ENCODE measurements around the gene LINGO4.

LINGO4 gene

DNA sequence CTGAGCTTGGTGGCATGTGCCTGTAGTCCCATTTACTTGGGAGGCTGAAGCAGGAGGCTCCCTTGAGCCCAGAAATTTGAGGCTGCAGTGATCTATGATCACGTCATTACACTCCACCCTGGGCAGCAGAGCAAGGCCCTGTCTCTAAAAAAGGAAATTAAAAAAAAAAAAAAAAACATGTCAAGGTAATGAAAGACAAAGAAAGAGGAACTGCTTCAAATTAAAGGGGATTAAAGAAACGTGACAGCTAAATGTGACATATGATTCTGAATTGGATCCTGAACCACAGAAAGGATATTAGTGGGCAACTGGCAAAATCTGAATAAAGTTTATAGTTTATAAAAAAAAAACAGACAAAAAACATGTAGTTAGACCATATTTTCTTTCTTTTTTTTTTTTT lies 38.2 kb upstream of the LINGO4 start (continued):
- TF ChIP-seq, protein P1, sequence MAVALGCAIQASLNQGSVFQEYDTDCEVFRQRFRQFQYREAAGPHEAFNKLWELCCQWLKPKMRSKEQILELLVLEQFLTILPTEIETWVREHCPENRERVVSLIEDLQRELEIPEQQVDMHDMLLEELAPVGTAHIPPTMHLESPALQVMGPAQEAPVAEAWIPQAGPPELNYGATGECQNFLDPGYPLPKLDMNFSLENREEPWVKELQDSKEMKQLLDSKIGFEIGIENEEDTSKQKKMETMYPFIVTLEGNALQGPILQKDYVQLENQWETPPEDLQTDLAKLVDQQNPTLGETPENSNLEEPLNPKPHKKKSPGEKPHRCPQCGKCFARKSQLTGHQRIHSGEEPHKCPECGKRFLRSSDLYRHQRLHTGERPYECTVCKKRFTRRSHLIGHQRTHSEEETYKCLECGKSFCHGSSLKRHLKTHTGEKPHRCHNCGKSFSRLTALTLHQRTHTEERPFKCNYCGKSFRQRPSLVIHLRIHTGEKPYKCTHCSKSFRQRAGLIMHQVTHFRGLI (tag by site-specific recombination; IDR thresholded peaks at IDR 0.05): no peak

DNA sequence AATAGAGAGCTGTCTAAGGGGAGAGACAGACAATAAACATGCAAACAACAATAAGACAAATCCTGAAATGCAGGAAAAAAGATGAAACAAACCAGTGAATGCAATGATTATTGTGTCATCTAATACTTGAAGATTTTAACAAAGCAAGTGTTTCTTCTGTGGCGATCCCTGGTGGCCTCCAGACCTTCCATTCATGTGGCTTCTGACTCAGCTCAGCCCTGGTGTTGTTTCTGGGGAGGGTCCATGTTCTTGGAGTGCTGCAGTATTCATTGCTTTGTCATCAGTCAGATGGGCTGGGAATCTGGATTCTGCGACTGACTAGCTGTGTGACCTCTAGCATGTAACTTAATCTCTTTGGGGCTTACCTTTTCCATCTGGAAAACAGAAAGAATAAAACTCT lies 35.9 kb upstream of the LINGO4 start:
- H3K4me1 ChIP-seq (ENCODE audit: control insufficient read depth, insufficient read depth, low read length): no peaks in the 10 kb centered on the region
- no peak overlapping the region for H3K27ac ChIP-seq (ENCODE audit: extremely low read depth, low read depth, low read length)
- H3K36me3 ChIP-seq (ENCODE audit: control insufficient read depth in 2 of 2, insufficient read depth in 1 of 2, low read length in 2 of 2): no peaks in the 10 kb centered on the region
- POLR2A ChIA-PET: no interaction called here
- CTCF ChIA-PET: interaction anchor here (0.8 to 1.4 kb wide), 4 partner anchors 40 to 500 kb away, joined by 3 read pairs; no protein-coding TSS in a partner anchor
- TF ChIP-seq ZNF585B (tag by site-specific recombination; IDR thresholded peaks at IDR 0.05) (no peak), ZNF239 (tag by site-specific recombination; IDR thresholded peaks at IDR 0.05) (no peak), RBAK (tag by site-specific recombination; IDR thresholded peaks at IDR 0.05) (no peak), ZSCAN30 (tag by site-specific recombination; IDR thresholded peaks at IDR 0.05) (no peak), ZSCAN16 (tag by site-specific recombination; IDR thresholded peaks at IDR 0.05) (no peak), ZNF292 (tag by site-specific recombination; IDR thresholded peaks at IDR 0.05; ENCODE audit: borderline replicate concordance, low read depth) (no peak), ZNF2 (tag by site-specific recombination; IDR thresholded peaks at IDR 0.05) (no peak), ZNF48 (tag by site-specific recombination; IDR thresholded peaks at IDR 0.05) (no peak)
- H3K4me3 ChIP-seq (ENCODE audit: low read depth, low read length): no peak overlapping the region
- no peaks in the 10 kb centered on the region for H3K9me3 ChIP-seq (ENCODE audit: control insufficient read depth, insufficient read depth, low read depth, low read length)

DNA sequence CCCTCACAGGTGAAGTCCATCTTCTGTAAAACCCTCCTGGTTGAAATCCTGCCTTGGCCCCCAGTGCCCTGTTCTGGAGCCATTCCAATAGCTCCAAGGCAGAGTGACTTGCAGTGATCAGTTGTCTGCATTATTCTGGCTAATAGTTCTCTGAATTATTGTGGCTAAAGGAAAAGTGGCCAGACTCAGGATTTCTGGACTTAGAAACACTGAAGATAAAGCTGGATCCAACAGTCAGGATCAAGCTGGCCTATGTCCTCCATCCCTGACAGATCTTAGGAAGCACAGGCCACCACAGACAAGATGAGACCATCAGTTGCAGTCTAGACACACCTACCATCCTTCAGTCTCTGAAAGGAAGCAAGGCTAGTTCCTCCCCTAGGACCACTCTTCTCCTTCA lies 35.2 kb upstream of the LINGO4 start:
- Histone ChIP-seq H3K27ac (ENCODE audit: extremely low read depth, low read depth, low read length) (no peak overlapping the region), H3K36me3 (ENCODE audit: control insufficient read depth in 2 of 2, insufficient read depth in 1 of 2, low read length in 2 of 2) (no peaks in the 10 kb centered on the region), H3K9me3 (ENCODE audit: control insufficient read depth, insufficient read depth, low read depth, low read length) (no peaks in the 10 kb centered on the region), H3K4me3 (ENCODE audit: low read depth, low read length) (no peak overlapping the region), H3K4me1 (ENCODE audit: control insufficient read depth, insufficient read depth, low read length) (no peaks in the 10 kb centered on the region)
- TF ChIP-seq HOXA7 (CRISPR knock-in tag; IDR thresholded peaks at IDR 0.05; ENCODE audit: borderline replicate concordance): no peak
- TF ChIP-seq BCL11B (tag by site-specific recombination; IDR thresholded peaks at IDR 0.05; ENCODE audit: low read depth): no peak
- POLR2A ChIA-PET: interaction anchor here (0.9 kb wide), 1 partner anchor 77 kb away, joined by 3 read pairs; the partner anchor contains the start of gene MRPL9
- CTCF ChIA-PET: interaction anchor here (0.6 to 1.4 kb wide), 6 partner anchors 41 to 499 kb away, joined by 3 to 4 read pairs (median 3); no protein-coding TSS in a partner anchor

DNA sequence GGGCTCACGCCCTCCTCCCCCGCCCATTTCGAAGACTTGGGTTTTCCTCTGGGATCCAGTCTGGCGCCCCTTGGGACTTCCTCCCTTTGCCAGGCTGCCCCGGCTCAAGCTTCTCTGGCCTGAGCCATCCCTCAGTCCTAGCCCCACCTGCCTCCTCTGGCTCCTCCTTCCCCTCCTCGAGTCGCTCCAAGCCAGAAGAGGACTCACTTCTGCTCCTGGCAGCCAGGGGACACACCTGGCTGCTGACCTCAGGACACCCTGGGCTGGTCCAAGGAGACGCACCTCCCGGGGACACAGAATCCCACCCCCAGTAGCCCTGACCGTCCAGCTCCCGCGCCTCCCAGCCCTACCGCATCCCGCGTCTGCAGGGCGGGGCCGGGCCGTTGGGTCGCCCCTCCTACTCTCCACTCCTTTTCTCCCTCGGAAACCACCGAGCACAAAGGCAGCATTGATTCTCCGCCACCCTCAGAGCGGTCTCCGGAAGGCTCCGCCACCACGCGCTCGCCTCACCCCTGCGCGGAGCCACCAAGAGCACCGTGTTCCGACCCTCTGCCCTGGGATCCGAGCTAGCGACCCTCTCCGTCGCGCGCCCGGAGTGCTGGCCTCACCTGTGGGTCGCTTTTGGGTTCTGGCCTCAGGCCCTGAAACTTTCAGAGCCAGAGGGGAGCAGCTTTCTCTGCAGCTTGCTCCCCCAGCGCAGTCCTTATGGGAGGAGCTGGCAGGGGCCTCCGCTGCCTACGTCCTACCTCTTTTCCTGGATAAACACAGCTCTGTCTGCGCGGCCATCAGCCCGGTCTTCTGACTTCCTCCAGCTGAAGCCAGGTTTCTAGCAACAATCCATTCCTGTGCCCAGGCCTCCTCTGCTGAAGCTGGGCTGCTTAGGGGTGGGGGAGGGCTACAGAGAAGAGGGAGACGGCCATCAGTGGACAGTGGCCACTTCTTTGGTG lies 34.5 kb upstream of the LINGO4 start, which contains the start of gene C2CD4D:
Gene C2CD4D (minus strand): TSS at position 364 of the 947 bp plus-strand sequence. CDS start 831 bp downstream, outside the sequence.
- Histone ChIP-seq H3K9me3 (ENCODE audit: control insufficient read depth, insufficient read depth, low read depth, low read length) (no peaks in the 10 kb centered on the region), H3K4me3 (ENCODE audit: low read depth, low read length) (no peak within 1 kb of the TSS), H3K27ac (ENCODE audit: extremely low read depth, low read depth, low read length) (no peak within 1 kb of the TSS), H3K36me3 (ENCODE audit: control insufficient read depth in 2 of 2, insufficient read depth in 1 of 2, low read length in 2 of 2) (no peaks in the 10 kb centered on the region), H3K4me1 (ENCODE audit: control insufficient read depth, insufficient read depth, low read length) (no peaks in the 10 kb centered on the region)
- CTCF ChIA-PET: interaction anchor here (0.6 to 1.4 kb wide), 4 partner anchors 54 to 499 kb away, joined by 3 to 4 read pairs (median 3); no protein-coding TSS in a partner anchor
- POLR2A ChIA-PET: interaction anchor here (0.9 kb wide), 1 partner anchor 76 kb away, joined by 3 read pairs; the partner anchor contains the start of gene MRPL9
- TF ChIP-seq, protein P2, sequence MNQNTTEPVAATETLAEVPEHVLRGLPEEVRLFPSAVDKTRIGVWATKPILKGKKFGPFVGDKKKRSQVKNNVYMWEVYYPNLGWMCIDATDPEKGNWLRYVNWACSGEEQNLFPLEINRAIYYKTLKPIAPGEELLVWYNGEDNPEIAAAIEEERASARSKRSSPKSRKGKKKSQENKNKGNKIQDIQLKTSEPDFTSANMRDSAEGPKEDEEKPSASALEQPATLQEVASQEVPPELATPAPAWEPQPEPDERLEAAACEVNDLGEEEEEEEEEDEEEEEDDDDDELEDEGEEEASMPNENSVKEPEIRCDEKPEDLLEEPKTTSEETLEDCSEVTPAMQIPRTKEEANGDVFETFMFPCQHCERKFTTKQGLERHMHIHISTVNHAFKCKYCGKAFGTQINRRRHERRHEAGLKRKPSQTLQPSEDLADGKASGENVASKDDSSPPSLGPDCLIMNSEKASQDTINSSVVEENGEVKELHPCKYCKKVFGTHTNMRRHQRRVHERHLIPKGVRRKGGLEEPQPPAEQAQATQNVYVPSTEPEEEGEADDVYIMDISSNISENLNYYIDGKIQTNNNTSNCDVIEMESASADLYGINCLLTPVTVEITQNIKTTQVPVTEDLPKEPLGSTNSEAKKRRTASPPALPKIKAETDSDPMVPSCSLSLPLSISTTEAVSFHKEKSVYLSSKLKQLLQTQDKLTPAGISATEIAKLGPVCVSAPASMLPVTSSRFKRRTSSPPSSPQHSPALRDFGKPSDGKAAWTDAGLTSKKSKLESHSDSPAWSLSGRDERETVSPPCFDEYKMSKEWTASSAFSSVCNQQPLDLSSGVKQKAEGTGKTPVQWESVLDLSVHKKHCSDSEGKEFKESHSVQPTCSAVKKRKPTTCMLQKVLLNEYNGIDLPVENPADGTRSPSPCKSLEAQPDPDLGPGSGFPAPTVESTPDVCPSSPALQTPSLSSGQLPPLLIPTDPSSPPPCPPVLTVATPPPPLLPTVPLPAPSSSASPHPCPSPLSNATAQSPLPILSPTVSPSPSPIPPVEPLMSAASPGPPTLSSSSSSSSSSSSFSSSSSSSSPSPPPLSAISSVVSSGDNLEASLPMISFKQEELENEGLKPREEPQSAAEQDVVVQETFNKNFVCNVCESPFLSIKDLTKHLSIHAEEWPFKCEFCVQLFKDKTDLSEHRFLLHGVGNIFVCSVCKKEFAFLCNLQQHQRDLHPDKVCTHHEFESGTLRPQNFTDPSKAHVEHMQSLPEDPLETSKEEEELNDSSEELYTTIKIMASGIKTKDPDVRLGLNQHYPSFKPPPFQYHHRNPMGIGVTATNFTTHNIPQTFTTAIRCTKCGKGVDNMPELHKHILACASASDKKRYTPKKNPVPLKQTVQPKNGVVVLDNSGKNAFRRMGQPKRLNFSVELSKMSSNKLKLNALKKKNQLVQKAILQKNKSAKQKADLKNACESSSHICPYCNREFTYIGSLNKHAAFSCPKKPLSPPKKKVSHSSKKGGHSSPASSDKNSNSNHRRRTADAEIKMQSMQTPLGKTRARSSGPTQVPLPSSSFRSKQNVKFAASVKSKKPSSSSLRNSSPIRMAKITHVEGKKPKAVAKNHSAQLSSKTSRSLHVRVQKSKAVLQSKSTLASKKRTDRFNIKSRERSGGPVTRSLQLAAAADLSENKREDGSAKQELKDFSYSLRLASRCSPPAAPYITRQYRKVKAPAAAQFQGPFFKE (tag by site-specific recombination; IDR thresholded peaks at IDR 0.05; ENCODE audit: borderline replicate concordance): no peak
- no peak for TF ChIP-seq ZNF23 (tag by site-specific recombination; IDR thresholded peaks at IDR 0.05; ENCODE audit: borderline replicate concordance)

All from HEK293 (cell line).